ENCODE measurements around the gene TEX48. TPM values are rescaled to one million over a fixed set of nuclear protein-coding genes. Genes with fewer than 3 reads are reported as not detected.

Gene TEX48
- total RNA-seq, 1 donor from 2014 or later: not detected

DNA sequence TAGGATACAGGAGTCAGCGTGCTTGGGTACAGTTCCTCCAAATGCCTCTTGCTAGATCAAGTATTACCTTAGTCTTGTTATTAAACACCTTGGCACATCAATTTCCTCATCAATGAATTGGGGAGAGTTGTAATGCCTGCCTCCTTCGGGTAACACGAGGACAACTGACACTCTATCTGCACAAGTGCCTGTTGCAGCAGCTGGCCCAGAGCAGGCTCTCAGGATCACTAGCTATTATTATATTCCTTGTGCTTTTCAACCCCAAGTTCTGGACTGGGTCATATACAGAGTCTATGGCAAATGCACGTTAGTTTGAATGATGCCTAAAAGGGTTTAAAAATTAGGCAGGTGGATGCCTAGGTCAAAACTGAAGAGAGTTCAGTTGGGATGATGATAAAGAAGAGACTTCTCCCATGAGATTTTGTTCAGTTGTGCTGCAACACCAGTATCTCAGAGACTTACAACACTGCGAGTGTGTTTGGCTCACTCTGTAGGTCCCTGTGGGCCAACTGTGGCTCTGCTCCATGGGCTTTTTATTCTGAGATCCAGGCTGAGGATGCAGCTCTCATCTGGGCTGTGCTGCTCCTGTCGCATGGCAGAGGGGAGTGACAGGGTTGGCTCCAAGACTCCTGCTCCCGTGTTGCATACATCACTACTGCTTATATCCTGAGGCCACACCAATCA is 41.1 kb upstream of the TEX48 start:
- no peak for DNase-seq (ENCODE audit: low read depth)
- no peaks in the 10 kb centered on the region for H3K27me3 ChIP-seq (ENCODE audit: control insufficient read depth, insufficient read depth, low read length)
- TF ChIP-seq, protein P1, sequence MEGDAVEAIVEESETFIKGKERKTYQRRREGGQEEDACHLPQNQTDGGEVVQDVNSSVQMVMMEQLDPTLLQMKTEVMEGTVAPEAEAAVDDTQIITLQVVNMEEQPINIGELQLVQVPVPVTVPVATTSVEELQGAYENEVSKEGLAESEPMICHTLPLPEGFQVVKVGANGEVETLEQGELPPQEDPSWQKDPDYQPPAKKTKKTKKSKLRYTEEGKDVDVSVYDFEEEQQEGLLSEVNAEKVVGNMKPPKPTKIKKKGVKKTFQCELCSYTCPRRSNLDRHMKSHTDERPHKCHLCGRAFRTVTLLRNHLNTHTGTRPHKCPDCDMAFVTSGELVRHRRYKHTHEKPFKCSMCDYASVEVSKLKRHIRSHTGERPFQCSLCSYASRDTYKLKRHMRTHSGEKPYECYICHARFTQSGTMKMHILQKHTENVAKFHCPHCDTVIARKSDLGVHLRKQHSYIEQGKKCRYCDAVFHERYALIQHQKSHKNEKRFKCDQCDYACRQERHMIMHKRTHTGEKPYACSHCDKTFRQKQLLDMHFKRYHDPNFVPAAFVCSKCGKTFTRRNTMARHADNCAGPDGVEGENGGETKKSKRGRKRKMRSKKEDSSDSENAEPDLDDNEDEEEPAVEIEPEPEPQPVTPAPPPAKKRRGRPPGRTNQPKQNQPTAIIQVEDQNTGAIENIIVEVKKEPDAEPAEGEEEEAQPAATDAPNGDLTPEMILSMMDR (IDR thresholded peaks at IDR 0.05; ENCODE audit: insufficient read depth, low read length, severe bottlenecking): no peak
- H3K4me3 ChIP-seq (ENCODE audit: low read depth, low read length): no peak overlapping the region
- no peaks in the 10 kb centered on the region for H3K36me3 ChIP-seq (ENCODE audit: control insufficient read depth, insufficient read depth, low read length)
- FAIRE-seq: no peak

DNA sequence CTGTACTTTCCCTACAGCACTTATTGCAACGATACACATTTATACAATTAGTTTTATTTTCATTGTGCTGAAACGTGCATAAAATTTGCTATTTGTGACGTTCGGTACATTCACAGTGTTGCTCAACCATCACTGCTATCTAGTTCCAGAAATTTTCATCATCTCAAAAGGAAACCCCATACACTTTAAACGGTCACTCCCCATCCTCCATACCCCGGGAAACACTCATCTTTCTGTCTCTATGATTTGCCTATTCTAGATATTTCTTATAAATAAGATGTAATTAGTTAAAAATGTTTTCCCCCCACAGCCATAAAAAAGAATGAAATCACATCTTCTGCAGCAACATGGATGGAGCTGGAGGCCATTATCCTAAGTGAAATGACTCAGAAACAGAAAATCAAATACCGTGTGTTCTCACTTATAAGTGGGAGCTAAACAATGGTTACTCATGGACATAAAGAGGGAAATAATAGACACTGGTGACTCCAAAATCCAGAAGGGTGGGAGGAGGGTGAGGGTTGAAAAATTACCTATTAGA is 40.2 kb upstream of the TEX48 start:
- H3K4me3 ChIP-seq (ENCODE audit: low read depth, low read length): no peak overlapping the region
- no peaks in the 10 kb centered on the region for H3K27me3 ChIP-seq (ENCODE audit: control insufficient read depth, insufficient read depth, low read length)
- no peaks in the 10 kb centered on the region for H3K36me3 ChIP-seq (ENCODE audit: control insufficient read depth, insufficient read depth, low read length)
- DNase-seq (ENCODE audit: low read depth) (peak; percentile 58), FAIRE-seq (no peak)
- TF ChIP-seq, protein P1 (IDR thresholded peaks at IDR 0.05; ENCODE audit: insufficient read depth, low read length, severe bottlenecking): no peak

DNA sequence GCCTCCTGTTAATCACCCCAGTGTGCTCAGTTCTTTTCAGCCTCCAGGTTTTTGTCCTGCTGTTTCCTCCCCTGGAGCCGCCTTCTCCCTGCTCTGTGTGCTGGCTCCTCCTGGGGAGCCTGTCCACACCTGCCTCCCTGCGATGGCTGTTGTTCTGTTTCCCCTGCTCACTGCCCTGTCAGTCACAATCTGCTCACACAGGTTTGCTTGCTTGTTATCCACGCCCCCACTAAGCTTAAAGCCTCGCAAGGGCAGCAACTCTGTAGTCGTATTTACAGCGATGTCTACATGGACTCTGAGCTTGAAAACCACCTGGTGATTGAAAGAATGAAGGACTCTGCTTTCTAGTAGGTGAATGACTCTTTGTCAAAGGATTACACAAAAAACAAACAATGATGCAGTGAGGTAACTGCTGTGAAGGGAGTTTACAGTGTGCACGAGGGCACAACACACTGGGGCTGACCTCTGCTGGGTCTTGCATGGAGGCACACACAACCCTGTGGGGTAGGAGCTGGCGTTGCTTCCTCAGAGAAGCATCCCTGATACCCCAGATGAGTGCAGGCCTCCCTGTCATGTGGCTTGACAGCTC is 39.6 kb upstream of the TEX48 start:
- DNase-seq (ENCODE audit: low read depth): peak; percentile 94
- no peaks in the 10 kb centered on the region for H3K36me3 ChIP-seq (ENCODE audit: control insufficient read depth, insufficient read depth, low read length)
- no peaks in the 10 kb centered on the region for H3K27me3 ChIP-seq (ENCODE audit: control insufficient read depth, insufficient read depth, low read length)
- TF ChIP-seq, protein P1 (IDR thresholded peaks at IDR 0.05; ENCODE audit: insufficient read depth, low read length, severe bottlenecking): no peak
- FAIRE-seq: peak; percentile 86
- no peak overlapping the region for H3K4me3 ChIP-seq (ENCODE audit: low read depth, low read length)

DNA sequence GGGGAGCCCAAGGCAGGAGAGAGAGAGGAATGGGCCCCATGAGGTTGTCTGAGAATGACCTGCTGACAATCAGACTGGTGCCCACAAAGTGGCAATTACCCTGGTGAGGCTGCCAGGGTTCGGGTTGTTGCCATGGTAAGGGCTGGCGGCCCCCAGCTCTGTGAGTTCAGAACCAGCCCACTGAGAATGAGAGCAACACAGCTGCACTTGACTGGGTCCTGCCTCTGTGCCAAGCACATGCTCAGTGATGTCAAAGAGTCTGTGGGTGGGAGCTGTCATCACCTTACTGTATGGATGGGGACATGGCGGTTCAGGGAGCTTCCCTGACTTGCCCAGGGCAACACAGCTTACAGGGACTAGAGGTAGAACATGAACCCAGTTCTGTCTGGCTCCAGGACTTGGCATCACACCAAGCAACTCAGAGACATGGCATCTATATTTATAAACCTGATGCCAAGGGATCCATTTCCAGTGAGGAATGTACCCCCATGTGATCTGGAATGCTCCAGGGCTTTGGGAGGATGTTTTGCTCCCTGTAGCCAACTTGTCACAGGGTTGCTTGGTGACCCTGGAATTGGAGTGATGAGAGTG is 38.2 kb upstream of the TEX48 start:
- no peaks in the 10 kb centered on the region for H3K27me3 ChIP-seq (ENCODE audit: control insufficient read depth, insufficient read depth, low read length)
- TF ChIP-seq, protein P1 (IDR thresholded peaks at IDR 0.05; ENCODE audit: insufficient read depth, low read length, severe bottlenecking): no peak
- no peaks in the 10 kb centered on the region for H3K36me3 ChIP-seq (ENCODE audit: control insufficient read depth, insufficient read depth, low read length)
- peak; percentile 29 for DNase-seq (ENCODE audit: low read depth)
- FAIRE-seq: no peak
- H3K4me3 ChIP-seq (ENCODE audit: low read depth, low read length): no peak overlapping the region

DNA sequence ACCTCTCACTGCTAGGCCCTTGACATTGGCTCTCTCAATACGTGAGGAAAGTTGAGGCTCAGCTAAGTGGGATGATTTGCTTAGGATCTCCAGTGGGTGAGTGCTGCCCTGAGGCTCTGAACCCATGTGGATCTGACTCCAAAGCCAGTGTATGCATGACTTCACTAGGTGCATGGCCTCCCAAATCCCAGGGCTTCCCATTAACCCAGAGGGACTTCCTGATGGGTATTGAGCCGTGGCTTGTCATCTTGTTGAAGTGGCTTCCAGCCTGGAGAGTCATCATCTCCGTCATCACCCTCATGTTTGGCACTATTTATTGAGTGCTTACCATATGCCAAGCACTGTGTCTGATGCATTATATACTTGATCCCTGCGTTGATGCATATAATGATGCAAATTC is 37.3 kb upstream of the TEX48 start:
- Histone ChIP-seq H3K36me3 (ENCODE audit: control insufficient read depth, insufficient read depth, low read length) (no peaks in the 10 kb centered on the region), H3K4me3 (ENCODE audit: low read depth, low read length) (no peak overlapping the region), H3K27me3 (ENCODE audit: control insufficient read depth, insufficient read depth, low read length) (no peaks in the 10 kb centered on the region)
- DNase-seq (ENCODE audit: low read depth) (peak; percentile 78), FAIRE-seq (peak; percentile 92)
- TF ChIP-seq, protein P1 (IDR thresholded peaks at IDR 0.05; ENCODE audit: insufficient read depth, low read length, severe bottlenecking): no peak
